CD4-positive, alpha-beta T cell (primary cell): ENCODE data around the gene FAT1. TPM values are rescaled to one million over a fixed set of nuclear protein-coding genes. Genes with fewer than 3 reads are reported as not detected.

ENCODE experiments used
- ATAC-seq: fragments of 200-7000 bp; cut with Tn5 transposase; one replicate; pipeline ENCODE4 v1.10.0; 2022; ENCODE audit warnings: mild to moderate bottlenecking; ENCODE audit not compliant: poor library complexity
- CTCF ChIA-PET: fragments of 350-600 bp; sonication (Branson Sonifier 250); formaldehyde crosslinking; loops from one replicate; lab custom pipeline; 2021; ENCODE audit warnings: antibody characterized with exemption, inconsistent platforms; lab: Charles Lee
- POLR2A ChIA-PET: fragments of 350-600 bp; sonication (Branson Sonifier 250); formaldehyde crosslinking; loops from one replicate; lab custom pipeline; 2021; ENCODE audit warnings: antibody characterized with exemption, inconsistent platforms; lab: Charles Lee
- DNase-seq, 14 experiments: peaks; one replicate each; pipeline ENCODE4 v3.0.0-alpha.2; 2013 to 2020; ENCODE audit warnings: mixed read lengths in 2 of 14
- H3K27ac ChIP-seq, 2 donors: one replicate each; pipeline versions ENCODE4 v1.5.1 to v1.7.0; 2013; ENCODE audit warnings: low read length in 2 of 2, low read depth in 1 of 2, mild to moderate bottlenecking in 1 of 2
- H3K27me3 ChIP-seq, 2 experiments: 1 replicate in 1 of 2; 2 replicates in 1 of 2; pipeline versions ENCODE4 v1.6.1 to v1.7.0; 2013; ENCODE audit warnings: low read length in 2 of 2, control low read depth in 1 of 2, mild to moderate bottlenecking in 1 of 2, moderate library complexity in 1 of 2; ENCODE audit not compliant: insufficient read depth in 2 of 2, control insufficient read depth in 1 of 2
- H3K36me3 ChIP-seq: one replicate; pipeline ENCODE4 v1.6.1; 2013; ENCODE audit warnings: low read length, control low read depth; ENCODE audit not compliant: insufficient read depth
- H3K4me1 ChIP-seq: one replicate; pipeline ENCODE4 v1.6.1; 2013; ENCODE audit warnings: low read length, control low read depth; ENCODE audit not compliant: insufficient read depth
- H3K4me3 ChIP-seq: one replicate; pipeline ENCODE4 v1.5.1; 2013; ENCODE audit warnings: mild to moderate bottlenecking, low read length, moderate library complexity
- H3K9me3 ChIP-seq, 2 experiments: 1 replicate in 1 of 2; 2 replicates in 1 of 2; pipeline versions ENCODE4 v1.6.1 to v1.7.0; 2013; ENCODE audit warnings: low read length in 2 of 2, mild to moderate bottlenecking in 2 of 2, control low read depth in 1 of 2, moderate library complexity in 1 of 2; ENCODE audit not compliant: control insufficient read depth in 1 of 2, insufficient read depth in 1 of 2
- H3K27ac Mint-ChIP-seq: one replicate; pipeline ENCODE4 v1.8.0; 2020; ENCODE audit warnings: mixed read lengths
- H3K27me3 Mint-ChIP-seq: one replicate; pipeline ENCODE4 v1.8.0; 2021; ENCODE audit warnings: mixed read lengths
- H3K36me3 Mint-ChIP-seq: one replicate; pipeline ENCODE4 v1.8.0; 2021; ENCODE audit warnings: low read depth, mixed read lengths
- H3K4me1 Mint-ChIP-seq: one replicate; pipeline ENCODE4 v1.8.0; 2021; ENCODE audit warnings: low read depth, mixed read lengths
- H3K4me3 Mint-ChIP-seq: one replicate; pipeline ENCODE4 v1.8.0; 2020; ENCODE audit warnings: mild to moderate bottlenecking, mixed read lengths
- H3K9me3 Mint-ChIP-seq: one replicate; pipeline ENCODE4 v1.8.0; 2020; ENCODE audit warnings: mixed read lengths
- intact Hi-C, 2 experiments: fragments of 100-400 bp; cut with DNase I in 1 of 2; cut with micrococcal nuclease in 1 of 2; formaldehyde crosslinking; loops; one replicate each; pipeline versions ENCODE4 v1.15.1 to v1.9.0; 2023 to 2025; cut with DNase I, micrococcal nuclease
- total RNA-seq, 174 experiments: library from RNA in 2 of 174; stranded (reverse) in 2 of 174; gene quantifications; one replicate each; pipeline ENCODE4 v1.2.3 and lab custom pipeline; 2021 to 2026
- TF ChIP-seq, protein P1 (sequence below): fragments of 200-600 bp; IDR thresholded peaks from one replicate; pipeline ENCODE4 v1.8.0; 2022; ENCODE audit warnings: antibody characterized with exemption, mild to moderate bottlenecking

FAT1 gene
- total RNA-seq, 2 experiments from 2014 or later: 0.03 TPM; not detected in 1

DNA sequence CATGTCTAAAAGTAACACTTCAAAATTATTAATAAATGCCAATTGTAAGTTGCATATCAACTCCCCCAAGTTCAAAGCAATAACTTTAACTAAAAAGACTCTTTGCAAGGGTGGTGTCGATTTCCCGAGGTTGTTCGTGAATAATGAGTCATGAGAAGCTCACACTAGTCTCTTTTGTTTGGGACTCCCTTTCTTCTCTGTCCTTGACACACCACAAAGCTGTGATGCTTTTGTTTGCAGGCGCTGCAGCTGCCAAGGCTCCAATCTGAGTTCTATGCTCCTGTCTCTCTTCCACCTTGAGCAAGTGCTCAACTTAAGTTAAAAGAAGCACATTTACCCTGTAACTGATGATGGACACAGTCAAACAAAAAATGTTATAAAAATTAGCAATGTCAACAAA, 65.9 kb downstream of the FAT1 start:
- Histone ChIP-seq H3K4me1 (no peaks in the 10 kb centered on the region), H3K9me3 (peaks cover 0 to 16% of the 10 kb centered on the region in 2 experiments), H3K27me3 (no peaks in the 10 kb centered on the region), H3K4me3 (no peak overlapping the region), H3K27ac (no peak overlapping the region), H3K36me3 (no peaks in the 10 kb centered on the region)
- DNase-seq (no peak), ATAC-seq (no peak)
- CTCF ChIA-PET: no interaction called here
- Mint-ChIP-seq H3K36me3 (no peaks in the 10 kb centered on the region), H3K27me3 (no peaks in the 10 kb centered on the region), H3K27ac (no peak overlapping the region), H3K4me3 (no peak overlapping the region), H3K4me1 (no peaks in the 10 kb centered on the region), H3K9me3 (no peaks in the 10 kb centered on the region)
- TF ChIP-seq, protein P1, sequence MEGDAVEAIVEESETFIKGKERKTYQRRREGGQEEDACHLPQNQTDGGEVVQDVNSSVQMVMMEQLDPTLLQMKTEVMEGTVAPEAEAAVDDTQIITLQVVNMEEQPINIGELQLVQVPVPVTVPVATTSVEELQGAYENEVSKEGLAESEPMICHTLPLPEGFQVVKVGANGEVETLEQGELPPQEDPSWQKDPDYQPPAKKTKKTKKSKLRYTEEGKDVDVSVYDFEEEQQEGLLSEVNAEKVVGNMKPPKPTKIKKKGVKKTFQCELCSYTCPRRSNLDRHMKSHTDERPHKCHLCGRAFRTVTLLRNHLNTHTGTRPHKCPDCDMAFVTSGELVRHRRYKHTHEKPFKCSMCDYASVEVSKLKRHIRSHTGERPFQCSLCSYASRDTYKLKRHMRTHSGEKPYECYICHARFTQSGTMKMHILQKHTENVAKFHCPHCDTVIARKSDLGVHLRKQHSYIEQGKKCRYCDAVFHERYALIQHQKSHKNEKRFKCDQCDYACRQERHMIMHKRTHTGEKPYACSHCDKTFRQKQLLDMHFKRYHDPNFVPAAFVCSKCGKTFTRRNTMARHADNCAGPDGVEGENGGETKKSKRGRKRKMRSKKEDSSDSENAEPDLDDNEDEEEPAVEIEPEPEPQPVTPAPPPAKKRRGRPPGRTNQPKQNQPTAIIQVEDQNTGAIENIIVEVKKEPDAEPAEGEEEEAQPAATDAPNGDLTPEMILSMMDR: no peak
- POLR2A ChIA-PET: no interaction called here
- intact Hi-C loops: no loop called here

DNA sequence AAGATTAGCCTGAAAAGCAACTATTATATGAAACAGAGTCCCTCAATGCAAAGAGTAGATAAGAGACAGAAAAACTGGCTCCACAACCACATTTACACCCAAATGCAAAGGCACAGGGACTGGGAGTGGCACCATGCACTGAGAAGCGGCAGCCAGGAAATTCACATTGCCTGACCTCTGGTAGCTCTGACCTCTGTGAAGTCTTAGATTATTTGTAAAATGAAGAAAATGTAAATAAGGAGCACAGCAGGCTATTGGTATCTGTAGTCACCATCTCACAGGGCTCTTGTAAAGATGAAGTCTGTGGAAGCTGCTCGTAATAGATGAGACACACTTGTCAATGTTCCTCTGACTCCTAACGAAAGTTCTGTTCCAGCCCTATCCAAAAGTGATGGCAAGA, 69.7 kb downstream of the FAT1 start:
- no peak overlapping the region for H3K27ac ChIP-seq
- peaks cover 0 to 12% of the 10 kb centered on the region in 2 experiments for H3K9me3 ChIP-seq
- TF ChIP-seq, protein P1: no peak
- ATAC-seq: no peak
- ChIA-PET CTCF (no interaction called here), POLR2A (no interaction called here)
- no peaks in the 10 kb centered on the region for H3K36me3 ChIP-seq
- Mint-ChIP-seq H3K27ac (no peak overlapping the region), H3K9me3 (no peaks in the 10 kb centered on the region), H3K4me1 (no peaks in the 10 kb centered on the region), H3K36me3 (no peaks in the 10 kb centered on the region), H3K4me3 (no peak overlapping the region), H3K27me3 (peaks cover 4% of the 10 kb centered on the region)
- H3K4me3 ChIP-seq: no peak overlapping the region
- no peaks in the 10 kb centered on the region for H3K4me1 ChIP-seq
- H3K27me3 ChIP-seq: no peaks in the 10 kb centered on the region
- DNase-seq: no peak
- intact Hi-C loops: no loop called here

DNA sequence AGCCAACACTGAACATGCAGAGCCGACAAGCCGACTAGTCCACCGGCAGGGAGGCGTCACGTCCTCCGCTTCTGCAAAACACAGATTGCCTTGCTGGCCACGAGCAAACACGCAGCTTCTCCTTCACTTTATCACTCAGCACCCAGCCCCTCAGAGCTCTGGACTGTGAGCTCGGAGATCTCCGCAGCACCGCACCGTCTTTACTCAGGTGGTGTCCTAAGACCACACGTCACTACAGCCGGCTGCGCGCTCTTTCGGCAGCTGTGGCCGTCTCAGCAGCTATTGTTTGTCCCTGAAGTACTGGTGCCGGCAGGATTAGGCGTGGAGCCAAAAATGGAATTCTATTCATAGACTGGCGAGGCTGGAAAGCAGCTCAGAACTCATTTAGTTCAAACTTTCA, 72.0 kb downstream of the FAT1 start:
- TF ChIP-seq, protein P1: no peak
- no peak overlapping the region for H3K27ac ChIP-seq
- Mint-ChIP-seq H3K4me3 (no peak overlapping the region), H3K27me3 (peaks cover 4% of the 10 kb centered on the region), H3K36me3 (no peaks in the 10 kb centered on the region), H3K4me1 (no peaks in the 10 kb centered on the region), H3K9me3 (no peaks in the 10 kb centered on the region), H3K27ac (no peak overlapping the region)
- no peak for ATAC-seq
- H3K36me3 ChIP-seq: no peaks in the 10 kb centered on the region
- H3K27me3 ChIP-seq: no peaks in the 10 kb centered on the region
- CTCF ChIA-PET: no interaction called here
- no peaks in the 10 kb centered on the region for H3K4me1 ChIP-seq
- H3K9me3 ChIP-seq: peaks cover 0 to 12% of the 10 kb centered on the region in 2 experiments
- intact Hi-C loops: no loop called here
- POLR2A ChIA-PET: no interaction called here
- DNase-seq: no peak
- H3K4me3 ChIP-seq: no peak overlapping the region
